PFSK-1 (cell line): ENCODE data around the gene ERVW-1. TPM values are rescaled to one million over a fixed set of nuclear protein-coding genes. Genes with fewer than 3 reads are reported as not detected.
"Not testable (repeated sequence)": the region's sequence is repeated elsewhere in the genome, so short reads cannot be mapped to it uniquely, and the experiment has no call there.

Experiments used
- FOXP2 ChIP-seq: optimal IDR thresholded peaks from 2 replicates; pipeline ENCODE3; 2011; ENCODE audit warnings: borderline replicate concordance, control low read depth, inconsistent platforms; ENCODE audit not compliant: insufficient read depth; ENCODE audit errors: extremely low read length, extremely low read depth
- POLR2AphosphoS5 ChIP-seq: IDR thresholded peaks from 2 replicates; pipeline ENCODE4 v1.6.1; 2012; ENCODE audit warnings: low read depth, mild to moderate bottlenecking, control low read depth, low read length, moderate library complexity
- SIN3A ChIP-seq: IDR thresholded peaks from 2 replicates; pipeline ENCODE4 v1.6.1; 2012; ENCODE audit warnings: mild to moderate bottlenecking, low read length, moderate library complexity, borderline replicate concordance; ENCODE audit not compliant: insufficient read depth
- TAF1 ChIP-seq: IDR thresholded peaks from 2 replicates; pipeline ENCODE4 v1.6.1; 2012; ENCODE audit warnings: low read length, control low read depth, borderline replicate concordance; ENCODE audit not compliant: insufficient read depth
- polyA plus RNA-seq: library from polyadenylated mRNA; unstranded; fragments of >200 nt; gene quantifications from one replicate; pipeline ENCODE4 v1.2.1, GENCODE V29; 2012; ENCODE audit warnings: low read depth, missing spikeins; ENCODE audit not compliant: insufficient read length
- TF ChIP-seq, protein P1 (sequence below), 2 experiments: IDR thresholded peaks; 2 replicates each; pipeline versions ENCODE4 v1.6.1 to v1.8.0; 2011 to 2012; ENCODE audit warnings: low read depth in 2 of 2, low read length in 2 of 2, control low read depth in 1 of 2, inconsistent platforms in 1 of 2, mild to moderate bottlenecking in 1 of 2, moderate library complexity in 1 of 2; ENCODE audit not compliant: insufficient read depth in 1 of 2

Gene ERVW-1, protein sequence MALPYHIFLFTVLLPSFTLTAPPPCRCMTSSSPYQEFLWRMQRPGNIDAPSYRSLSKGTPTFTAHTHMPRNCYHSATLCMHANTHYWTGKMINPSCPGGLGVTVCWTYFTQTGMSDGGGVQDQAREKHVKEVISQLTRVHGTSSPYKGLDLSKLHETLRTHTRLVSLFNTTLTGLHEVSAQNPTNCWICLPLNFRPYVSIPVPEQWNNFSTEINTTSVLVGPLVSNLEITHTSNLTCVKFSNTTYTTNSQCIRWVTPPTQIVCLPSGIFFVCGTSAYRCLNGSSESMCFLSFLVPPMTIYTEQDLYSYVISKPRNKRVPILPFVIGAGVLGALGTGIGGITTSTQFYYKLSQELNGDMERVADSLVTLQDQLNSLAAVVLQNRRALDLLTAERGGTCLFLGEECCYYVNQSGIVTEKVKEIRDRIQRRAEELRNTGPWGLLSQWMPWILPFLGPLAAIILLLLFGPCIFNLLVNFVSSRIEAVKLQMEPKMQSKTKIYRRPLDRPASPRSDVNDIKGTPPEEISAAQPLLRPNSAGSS
- polyA plus RNA-seq: 0.19 TPM

DNA sequence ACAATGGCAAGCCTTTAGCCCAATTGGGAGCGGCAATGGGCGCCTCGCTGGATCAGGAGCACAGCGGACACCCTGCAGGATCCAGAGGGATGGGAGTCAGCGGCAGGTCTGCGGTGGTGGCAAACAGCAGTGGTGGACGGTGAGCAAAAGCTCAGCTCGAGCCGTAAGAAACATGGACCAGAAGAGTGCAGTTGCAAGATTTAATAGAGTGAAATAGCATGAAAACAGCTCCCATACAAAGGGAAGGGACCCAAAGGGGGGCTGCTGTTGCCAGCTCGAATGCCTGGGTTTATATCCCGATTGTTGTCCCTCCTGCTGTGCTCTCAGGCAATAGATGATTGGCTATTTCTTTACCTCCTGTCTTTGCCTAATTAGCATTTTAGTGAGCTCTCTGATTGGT lies at the start of gene ERVW-1:
Gene ERVW-1 (minus strand): TSS at position 266 of the 400 bp plus-strand sequence. CDS start 7,565 bp downstream, outside the sequence.
- TF ChIP-seq, protein P1, sequence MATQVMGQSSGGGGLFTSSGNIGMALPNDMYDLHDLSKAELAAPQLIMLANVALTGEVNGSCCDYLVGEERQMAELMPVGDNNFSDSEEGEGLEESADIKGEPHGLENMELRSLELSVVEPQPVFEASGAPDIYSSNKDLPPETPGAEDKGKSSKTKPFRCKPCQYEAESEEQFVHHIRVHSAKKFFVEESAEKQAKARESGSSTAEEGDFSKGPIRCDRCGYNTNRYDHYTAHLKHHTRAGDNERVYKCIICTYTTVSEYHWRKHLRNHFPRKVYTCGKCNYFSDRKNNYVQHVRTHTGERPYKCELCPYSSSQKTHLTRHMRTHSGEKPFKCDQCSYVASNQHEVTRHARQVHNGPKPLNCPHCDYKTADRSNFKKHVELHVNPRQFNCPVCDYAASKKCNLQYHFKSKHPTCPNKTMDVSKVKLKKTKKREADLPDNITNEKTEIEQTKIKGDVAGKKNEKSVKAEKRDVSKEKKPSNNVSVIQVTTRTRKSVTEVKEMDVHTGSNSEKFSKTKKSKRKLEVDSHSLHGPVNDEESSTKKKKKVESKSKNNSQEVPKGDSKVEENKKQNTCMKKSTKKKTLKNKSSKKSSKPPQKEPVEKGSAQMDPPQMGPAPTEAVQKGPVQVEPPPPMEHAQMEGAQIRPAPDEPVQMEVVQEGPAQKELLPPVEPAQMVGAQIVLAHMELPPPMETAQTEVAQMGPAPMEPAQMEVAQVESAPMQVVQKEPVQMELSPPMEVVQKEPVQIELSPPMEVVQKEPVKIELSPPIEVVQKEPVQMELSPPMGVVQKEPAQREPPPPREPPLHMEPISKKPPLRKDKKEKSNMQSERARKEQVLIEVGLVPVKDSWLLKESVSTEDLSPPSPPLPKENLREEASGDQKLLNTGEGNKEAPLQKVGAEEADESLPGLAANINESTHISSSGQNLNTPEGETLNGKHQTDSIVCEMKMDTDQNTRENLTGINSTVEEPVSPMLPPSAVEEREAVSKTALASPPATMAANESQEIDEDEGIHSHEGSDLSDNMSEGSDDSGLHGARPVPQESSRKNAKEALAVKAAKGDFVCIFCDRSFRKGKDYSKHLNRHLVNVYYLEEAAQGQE (IDR thresholded peaks at IDR 0.05; ENCODE audit: insufficient read depth in 1 of 2, low read depth in 2 of 2, low read length in 2 of 2): not testable (repeated sequence)
- not testable (repeated sequence) for TF ChIP-seq TAF1, FOXP2

DNA sequence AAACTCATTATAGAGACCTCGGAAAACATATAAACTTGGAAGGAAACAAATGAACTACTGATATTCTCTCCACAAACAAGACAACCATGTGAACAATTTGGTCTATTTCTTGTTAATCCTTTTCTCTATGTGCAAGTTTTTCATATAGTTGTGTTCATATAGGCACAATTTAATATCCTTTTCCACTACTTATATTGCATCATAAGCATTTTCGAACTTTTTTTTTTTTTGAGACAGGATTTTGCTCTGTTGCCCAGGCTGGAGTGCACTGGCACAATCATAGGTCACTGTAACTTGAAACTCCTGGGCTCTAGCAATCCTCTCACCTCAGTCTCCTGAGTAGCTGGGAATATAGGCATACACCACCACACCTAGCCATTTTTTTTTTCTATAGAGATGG lies 45.4 kb upstream of the ERVW-1 start:
- TF ChIP-seq FOXP2: no peak
- TF ChIP-seq SIN3A: no peak
- TF ChIP-seq, protein P1 (IDR thresholded peaks at IDR 0.05; ENCODE audit: insufficient read depth in 1 of 2, low read depth in 2 of 2, low read length in 2 of 2): no peak
- TF ChIP-seq TAF1: no peak
- no peak for TF ChIP-seq POLR2AphosphoS5

DNA sequence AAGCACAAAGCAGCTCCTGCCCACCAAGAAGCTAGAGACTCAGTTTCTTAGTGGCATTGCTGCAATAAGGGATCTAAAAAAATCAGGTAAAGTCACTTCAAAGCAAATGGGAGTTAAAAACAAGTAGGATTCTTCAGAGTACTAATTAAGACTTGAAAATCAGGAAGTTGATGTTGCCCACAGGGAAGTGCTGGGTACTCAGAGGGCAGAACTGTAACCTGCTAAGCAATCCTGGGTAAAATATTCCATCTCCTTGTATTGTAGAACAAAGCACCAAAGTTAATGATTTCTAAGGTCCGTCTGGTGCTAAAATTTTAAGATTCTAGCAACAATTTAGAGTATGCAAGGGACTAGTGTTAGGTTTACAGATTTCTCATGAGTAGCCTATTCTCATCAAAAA lies 42.3 kb upstream of the ERVW-1 start:
- TF ChIP-seq, protein P1 (IDR thresholded peaks at IDR 0.05; ENCODE audit: insufficient read depth in 1 of 2, low read depth in 2 of 2, low read length in 2 of 2): no peak
- TF ChIP-seq POLR2AphosphoS5: no peak
- TF ChIP-seq TAF1: no peak
- TF ChIP-seq SIN3A: no peak
- no peak for TF ChIP-seq FOXP2

GRCh38 chr7:92517631-92518030 lies 39.9 kb upstream of the ERVW-1 start:
- TF ChIP-seq SIN3A: no peak
- no peak for TF ChIP-seq TAF1
- TF ChIP-seq POLR2AphosphoS5: no peak
- no peak for TF ChIP-seq FOXP2
- TF ChIP-seq, protein P1 (IDR thresholded peaks at IDR 0.05; ENCODE audit: insufficient read depth in 1 of 2, low read depth in 2 of 2, low read length in 2 of 2): no peak
